GM12878 (cell line): ENCODE data around the gene TMBIM1. TPM values are rescaled to one million over a fixed set of nuclear protein-coding genes. Genes with fewer than 3 reads are reported as not detected.
A peak's percentile ranks its signal among the peaks of the same experiment; 100 is the strongest.

ENCODE experiments used
- ATAC-seq: fragments of 200-7000 bp; cut with Tn5 transposase; 3 replicates; pipeline ENCODE4 v1.9.1; 2020; ENCODE audit warnings: mild to moderate bottlenecking, moderate library complexity
- BruUV-seq: library from RNA; stranded (reverse); fragments of 400-500 nt; replicated peaks from 2 replicates; lab custom pipeline; 2021; lab: Mats Ljungman, UMichigan
- CTCF ChIA-PET: fragments of 300-600 bp; sonication (Branson Sonifier 250); formaldehyde crosslinking; extraction: SDS; loops from one replicate; lab custom pipeline; 2021; ENCODE audit warnings: inconsistent platforms; lab: Yijun Ruan, JAX
- POLR2A ChIA-PET: fragments of 350-600 bp; formaldehyde crosslinking; extraction: SDS; loops from one replicate; lab custom pipeline; 2021; ENCODE audit warnings: inconsistent platforms; lab: Charles Lee
- RAD21 ChIA-PET: fragments of 300-600 bp; sonication (Branson Sonifier 250); formaldehyde crosslinking; loops from one replicate; lab custom pipeline; 2023; ENCODE audit warnings: antibody characterized with exemption; ENCODE audit not compliant: unreplicated experiment; lab: Charles Lee
- SMC1A ChIA-PET: fragments of 300-600 bp; sonication (Branson Sonifier 250); formaldehyde crosslinking; loops from one replicate; lab custom pipeline; 2023; ENCODE audit not compliant: unreplicated experiment, uncharacterized antibody; lab: Charles Lee
- DNase-seq: peaks from one replicate; pipeline ENCODE4 v3.0.0-alpha.2; 2011; ENCODE audit warnings: low read depth, low spot score
- FAIRE-seq: peaks from 3 replicates; lab custom pipeline; 2011; peaks lifted over from hg19 to GRCh38; lab: Jason Lieb, UNC
- H2AFZ ChIP-seq: 2 replicates; pipeline ENCODE4 v1.6.0; 2011; ENCODE audit warnings: low read depth, low read length, control low read depth; ENCODE audit not compliant: control insufficient read depth
- H3K27ac ChIP-seq: 2 replicates; pipeline ENCODE4 v1.5.1; 2011; ENCODE audit warnings: control low read depth; ENCODE audit not compliant: control insufficient read depth, insufficient read depth
- H3K27me3 ChIP-seq, 2 experiments: replicated peaks in 1 of 2; 2 replicates each; pipeline versions ENCODE4 v1.6.0 to v1.6.1; 2011; ENCODE audit warnings: low read length in 1 of 2; ENCODE audit not compliant: control insufficient read depth in 2 of 2, insufficient read depth in 2 of 2
- H3K36me3 ChIP-seq, 2 experiments: 2 replicates each; pipeline ENCODE4 v1.5.1; 2011; ENCODE audit warnings: low read length in 1 of 2; ENCODE audit not compliant: control insufficient read depth in 2 of 2, insufficient read depth in 2 of 2
- H3K4me1 ChIP-seq: 2 replicates; pipeline ENCODE4 v1.6.1; 2011; ENCODE audit warnings: mild to moderate bottlenecking, low read length, moderate library complexity, mixed read lengths; ENCODE audit not compliant: control insufficient read depth, insufficient read depth
- H3K4me2 ChIP-seq: 2 replicates; pipeline ENCODE4 v1.6.0; 2011; ENCODE audit warnings: control low read depth; ENCODE audit not compliant: control insufficient read depth, insufficient read depth
- H3K4me3 ChIP-seq: fragments of 200-600 bp; sonication (generic); 2 replicates; pipeline ENCODE4 v1.5.1; 2016
- H3K79me2 ChIP-seq: 2 replicates; pipeline ENCODE4 v1.6.0; 2011; ENCODE audit warnings: low read length; ENCODE audit not compliant: control insufficient read depth, insufficient read depth
- H3K9ac ChIP-seq: 2 replicates; pipeline ENCODE4 v1.8.0; 2011; ENCODE audit warnings: low read length, control low read depth, mixed read lengths; ENCODE audit not compliant: control insufficient read depth, insufficient read depth
- H3K9me3 ChIP-seq: replicated peaks from 3 replicates; pipeline ENCODE4 v1.5.1; 2011; ENCODE audit warnings: mild to moderate bottlenecking, low read length; ENCODE audit not compliant: control insufficient read depth, insufficient read depth
- H4K20me1 ChIP-seq: 2 replicates; pipeline ENCODE4 v1.6.0; 2011; ENCODE audit not compliant: control insufficient read depth, insufficient read depth
- CBX3 ChIP-seq: fragments of 200-600 bp; sonication (generic); IDR thresholded peaks from 2 replicates; pipeline ENCODE4 v1.6.1; 2016; ENCODE audit warnings: low read depth, borderline replicate concordance
- IKZF1 ChIP-seq: fragments of 450-650 bp; conservative IDR thresholded peaks from 2 replicates; pipeline ENCODE4 v1.6.1; 2017; ENCODE audit warnings: antibody characterized with exemption, mild to moderate bottlenecking
- MYC ChIP-seq: IDR thresholded peaks from 2 replicates; pipeline ENCODE4 v1.6.1; 2011; ENCODE audit warnings: mild to moderate bottlenecking, low read length, moderate library complexity, inconsistent platforms; ENCODE audit not compliant: insufficient read depth, insufficient replicate concordance, insufficient read length, severe bottlenecking
- RFX5 ChIP-seq: IDR thresholded peaks from 2 replicates; pipeline ENCODE4 v1.6.1; 2011; ENCODE audit warnings: low read depth, low read length, improper control_type of control experiment
- SPI1 ChIP-seq: IDR thresholded peaks from 2 replicates; pipeline ENCODE4 v1.6.1; 2011; ENCODE audit warnings: low read depth, mild to moderate bottlenecking, low read length, moderate library complexity, borderline replicate concordance; ENCODE audit not compliant: insufficient read depth
- SRF ChIP-seq, 2 experiments: IDR thresholded peaks; 2 replicates each; pipeline ENCODE4 v1.6.1; 2011; ENCODE audit warnings: low read depth in 2 of 2, low read length in 2 of 2, mild to moderate bottlenecking in 1 of 2, moderate library complexity in 1 of 2
- WGBS: methylation state at CpG from one replicate; pipeline ENCODE4 v1.1.6; 2016; ENCODE audit warnings: low lambda C conversion rate; ENCODE audit not compliant: insufficient replicate concordance, insufficient coverage; ENCODE audit errors: missing lambda C conversion rate; 5-methylcytosine and 5-hydroxymethylcytosine counted together
- in situ Hi-C: fragments of 300-500 bp; cut with MboI; formaldehyde crosslinking; loops from 9 replicates; pipeline ENCODE4 v1.14.3; 2018; ENCODE audit warnings: mixed read lengths
- intact Hi-C: fragments of 100-400 bp; cut with micrococcal nuclease; formaldehyde crosslinking; loops from one replicate; pipeline ENCODE4 v1.14.2; 2022; ENCODE audit not compliant: unreplicated experiment
- polyA plus RNA-seq, 11 experiments: library from polyadenylated mRNA; depleted of rRNA in 4 of 11; unstranded in 6 of 11; stranded (reverse) in 5 of 11; fragments of >200 nt; fragmentation: Nextera tagmentation in 4 of 11; fragmentation: Illumina TruSeq in 1 of 11; extraction: Ambion mirVana in 4 of 11; extraction: Trizol in 1 of 11; gene quantifications; 1 replicate in 1 of 11; 2 replicates in 10 of 11; pipeline versions ENCODE4 v1.2.1 to v1.2.3, GENCODE V29; 2011 to 2016; ENCODE audit warnings: inconsistent platforms in 2 of 11, missing spikeins in 2 of 11, low read depth in 1 of 11
- total RNA-seq, 4 experiments: library from RNA; depleted of rRNA in 3 of 4; stranded (reverse); fragments of >200 nt in 3 of 4; fragmentation: Illumina TruSeq in 1 of 4; extraction: Trizol in 1 of 4; gene quantifications; 2 replicates each; pipeline versions ENCODE4 v1.2.1 to v1.2.3, GENCODE V29; 2013 to 2021
- TF ChIP-seq, protein P1 (sequence below): IDR thresholded peaks from 2 replicates; pipeline ENCODE4 v1.6.1; 2012; ENCODE audit warnings: improper control_type of control experiment, low read depth, low read length; ENCODE audit not compliant: insufficient replicate concordance
- TF ChIP-seq, protein P2 (sequence below): IDR thresholded peaks from 2 replicates; pipeline ENCODE4 v1.6.1; 2011; ENCODE audit warnings: mild to moderate bottlenecking, low read depth, low read length, moderate library complexity; ENCODE audit not compliant: insufficient replicate concordance

The TMBIM1 gene
- total and polyA plus RNA-seq, 10 of the 15 experiments (the other 5 are each of a cell fraction or from before 2014, with no cell fraction given), result 6.1 to 38.3 (median 26.2) TPM

DNA sequence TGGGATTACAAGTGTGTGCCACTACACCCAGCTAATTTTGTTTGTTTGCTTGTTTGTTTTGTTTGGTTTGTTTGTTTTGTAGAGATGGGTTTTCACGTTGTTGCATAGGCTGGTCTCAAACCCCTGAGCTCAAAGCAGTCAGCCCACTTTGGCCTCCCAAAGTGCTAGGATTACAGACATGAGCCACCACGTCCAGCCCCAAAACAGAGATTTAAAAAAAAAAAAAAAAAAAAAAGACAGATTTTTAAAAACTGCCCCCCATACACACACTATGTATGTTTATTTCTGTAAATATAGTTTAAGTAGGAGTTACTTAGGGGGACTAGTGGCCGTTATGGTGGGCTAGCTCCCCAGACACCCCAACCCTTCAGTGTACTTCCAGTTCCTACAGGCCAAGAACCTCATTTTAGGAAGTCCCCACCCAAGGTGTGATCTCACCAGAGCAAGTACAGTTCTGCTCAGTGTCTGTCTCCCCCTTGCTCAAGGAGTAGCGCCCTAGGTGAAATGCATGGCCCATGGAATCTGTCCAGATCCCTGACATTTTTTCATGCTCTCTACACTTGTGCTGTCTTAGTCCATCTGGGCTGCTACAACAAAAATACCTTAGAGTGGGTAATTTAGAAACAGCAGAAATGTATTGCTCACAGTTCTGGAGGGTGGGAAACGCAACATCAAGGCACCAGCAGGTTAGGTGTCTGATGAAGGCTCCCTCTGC lies 1.6 kb upstream of the TMBIM1 start (continued):
- TF ChIP-seq, protein P1, sequence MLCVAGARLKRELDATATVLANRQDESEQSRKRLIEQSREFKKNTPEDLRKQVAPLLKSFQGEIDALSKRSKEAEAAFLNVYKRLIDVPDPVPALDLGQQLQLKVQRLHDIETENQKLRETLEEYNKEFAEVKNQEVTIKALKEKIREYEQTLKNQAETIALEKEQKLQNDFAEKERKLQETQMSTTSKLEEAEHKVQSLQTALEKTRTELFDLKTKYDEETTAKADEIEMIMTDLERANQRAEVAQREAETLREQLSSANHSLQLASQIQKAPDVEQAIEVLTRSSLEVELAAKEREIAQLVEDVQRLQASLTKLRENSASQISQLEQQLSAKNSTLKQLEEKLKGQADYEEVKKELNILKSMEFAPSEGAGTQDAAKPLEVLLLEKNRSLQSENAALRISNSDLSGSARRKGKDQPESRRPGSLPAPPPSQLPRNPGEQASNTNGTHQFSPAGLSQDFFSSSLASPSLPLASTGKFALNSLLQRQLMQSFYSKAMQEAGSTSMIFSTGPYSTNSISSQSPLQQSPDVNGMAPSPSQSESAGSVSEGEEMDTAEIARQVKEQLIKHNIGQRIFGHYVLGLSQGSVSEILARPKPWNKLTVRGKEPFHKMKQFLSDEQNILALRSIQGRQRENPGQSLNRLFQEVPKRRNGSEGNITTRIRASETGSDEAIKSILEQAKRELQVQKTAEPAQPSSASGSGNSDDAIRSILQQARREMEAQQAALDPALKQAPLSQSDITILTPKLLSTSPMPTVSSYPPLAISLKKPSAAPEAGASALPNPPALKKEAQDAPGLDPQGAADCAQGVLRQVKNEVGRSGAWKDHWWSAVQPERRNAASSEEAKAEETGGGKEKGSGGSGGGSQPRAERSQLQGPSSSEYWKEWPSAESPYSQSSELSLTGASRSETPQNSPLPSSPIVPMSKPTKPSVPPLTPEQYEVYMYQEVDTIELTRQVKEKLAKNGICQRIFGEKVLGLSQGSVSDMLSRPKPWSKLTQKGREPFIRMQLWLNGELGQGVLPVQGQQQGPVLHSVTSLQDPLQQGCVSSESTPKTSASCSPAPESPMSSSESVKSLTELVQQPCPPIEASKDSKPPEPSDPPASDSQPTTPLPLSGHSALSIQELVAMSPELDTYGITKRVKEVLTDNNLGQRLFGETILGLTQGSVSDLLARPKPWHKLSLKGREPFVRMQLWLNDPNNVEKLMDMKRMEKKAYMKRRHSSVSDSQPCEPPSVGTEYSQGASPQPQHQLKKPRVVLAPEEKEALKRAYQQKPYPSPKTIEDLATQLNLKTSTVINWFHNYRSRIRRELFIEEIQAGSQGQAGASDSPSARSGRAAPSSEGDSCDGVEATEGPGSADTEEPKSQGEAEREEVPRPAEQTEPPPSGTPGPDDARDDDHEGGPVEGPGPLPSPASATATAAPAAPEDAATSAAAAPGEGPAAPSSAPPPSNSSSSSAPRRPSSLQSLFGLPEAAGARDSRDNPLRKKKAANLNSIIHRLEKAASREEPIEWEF, result no peak

DNA sequence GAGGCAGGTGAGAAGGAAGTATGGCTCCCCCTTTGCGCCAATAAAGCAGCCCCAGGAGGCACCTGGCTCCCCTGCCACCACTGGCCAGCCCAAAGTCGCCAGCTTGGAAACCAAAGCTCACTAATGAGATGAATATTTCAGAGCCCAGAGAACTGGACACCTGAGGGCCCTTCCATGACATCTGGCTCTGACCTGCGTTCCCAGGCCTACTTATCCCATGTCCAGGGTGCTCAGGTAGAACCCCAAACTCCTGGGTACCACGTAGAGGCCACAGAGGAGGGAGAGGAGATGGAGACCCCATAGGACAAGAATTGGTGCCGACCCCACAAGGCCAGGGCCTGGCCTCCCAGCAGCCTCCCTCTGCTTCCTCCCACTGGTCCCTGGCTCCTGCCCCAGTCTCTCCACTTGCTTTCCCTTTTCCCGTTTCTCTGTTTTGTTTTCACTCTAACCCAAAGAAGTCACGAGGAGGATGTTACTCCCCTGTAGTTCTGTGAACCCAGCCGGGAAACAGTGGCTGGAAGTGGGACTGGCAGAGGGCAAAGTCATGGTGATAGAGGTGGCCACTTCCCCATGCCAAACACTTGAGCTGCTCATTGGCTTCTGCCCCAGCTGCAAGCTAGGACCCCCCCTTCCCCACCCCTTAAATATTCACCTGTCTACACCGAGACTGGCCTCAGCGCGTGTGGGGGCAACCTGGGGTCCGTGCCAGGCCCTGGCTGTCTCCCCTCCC lies 820 bp downstream of the TMBIM1 start:
- Histone ChIP-seq H3K36me3 (no peaks in the 10 kb centered on the region), H3K9ac (peak overlapping the region; percentile 80), H3K27ac (peak overlapping the region; percentile 72), H3K9me3 (no peaks in the 10 kb centered on the region), H3K79me2 (peaks cover 26% of the 10 kb centered on the region), H4K20me1 (no peaks in the 10 kb centered on the region), H3K27me3 (no peaks in the 10 kb centered on the region), H2AFZ (peak overlapping the region; percentile 94), H3K4me2 (peak overlapping the region; percentile 74), H3K4me3 (peak overlapping the region; percentile 85), H3K4me1 (peaks cover 34% of the 10 kb centered on the region)
- ChIA-PET SMC1A (interaction anchor here (0.7 to 9.5 kb wide), 12 partner anchors 8 to 585 kb away, joined by 3 to 194 read pairs (median 4); partner anchors contain the start of genes AAMP, CXCR1 and PNKD), RAD21 (interaction anchor here (0.7 to 5.9 kb wide), 10 partner anchors 11 to 590 kb away, joined by 3 to 79 read pairs (median 5); partner anchors contain the start of genes AAMP, CATIP and PNKD), CTCF (interaction anchor here (1.0 to 8.2 kb wide), 16 partner anchors 8 to 958 kb away, joined by 3 to 150 read pairs (median 7); partner anchors contain the start of genes AAMP, CATIP and PNKD), POLR2A (interaction anchor here (0.8 to 3.3 kb wide), 9 partner anchors 9 to 592 kb away, joined by 3 to 19 read pairs (median 9); partner anchors contain the start of genes AAMP and PNKD)
- in situ Hi-C loops (loop anchor here (25.0 kb wide), 1 partner anchor 96 kb away; the partner anchor contains the start of genes CTDSP1 and SLC11A1), intact Hi-C loops (loop anchor here (1.0 to 10.0 kb wide), 3 partner anchors 19 to 363 kb away; partner anchors contain the start of genes BCS1L and ZNF142)
- TF ChIP-seq RFX5 (0 out of 2 replicates have a peak, but pooled peaks have one; percentile 12), SRF (IDR thresholded peaks at IDR 0.05; ENCODE audit: low read depth in 2 of 2, low read length in 2 of 2) (no peak), SPI1 (peak; percentile 19; the same call in 1 of the 2 replicates), IKZF1 (0 out of 2 replicates have a peak, but pooled peaks have one; percentile 7), CBX3 (no peak), MYC (peak; percentile 6)
- TF ChIP-seq, protein P2, sequence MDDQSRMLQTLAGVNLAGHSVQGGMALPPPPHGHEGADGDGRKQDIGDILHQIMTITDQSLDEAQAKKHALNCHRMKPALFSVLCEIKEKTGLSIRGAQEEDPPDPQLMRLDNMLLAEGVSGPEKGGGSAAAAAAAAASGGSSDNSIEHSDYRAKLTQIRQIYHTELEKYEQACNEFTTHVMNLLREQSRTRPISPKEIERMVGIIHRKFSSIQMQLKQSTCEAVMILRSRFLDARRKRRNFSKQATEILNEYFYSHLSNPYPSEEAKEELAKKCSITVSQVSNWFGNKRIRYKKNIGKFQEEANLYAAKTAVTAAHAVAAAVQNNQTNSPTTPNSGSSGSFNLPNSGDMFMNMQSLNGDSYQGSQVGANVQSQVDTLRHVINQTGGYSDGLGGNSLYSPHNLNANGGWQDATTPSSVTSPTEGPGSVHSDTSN, result no peak
- no peak for DNase-seq
- no peak for FAIRE-seq
- 1% methylated on average over 11 of the region's 12 CpGs for WGBS
- no TSS peak for BruUV-seq
- ATAC-seq, result peak; percentile 5
